GM12878 (cell line): Measurements from ENCODE around the gene ABHD17A. TPM values are rescaled to one million over a fixed set of nuclear protein-coding genes. Genes with fewer than 3 reads are reported as not detected.

ENCODE experiments used
- ATAC-seq: fragments of 200-7000 bp; cut with Tn5 transposase; 3 replicates; pipeline ENCODE4 v1.9.1; 2020; ENCODE audit warnings: mild to moderate bottlenecking, moderate library complexity
- BruUV-seq: library from RNA; stranded (reverse); fragments of 400-500 nt; replicated peaks from 2 replicates; lab custom pipeline; 2021; lab: Mats Ljungman, UMichigan
- CTCF ChIA-PET: fragments of 300-600 bp; sonication (Branson Sonifier 250); formaldehyde crosslinking; extraction: SDS; loops from one replicate; lab custom pipeline; 2021; ENCODE audit warnings: inconsistent platforms; lab: Yijun Ruan, JAX
- POLR2A ChIA-PET: fragments of 350-600 bp; formaldehyde crosslinking; extraction: SDS; loops from one replicate; lab custom pipeline; 2021; ENCODE audit warnings: inconsistent platforms; lab: Charles Lee
- RAD21 ChIA-PET: fragments of 300-600 bp; sonication (Branson Sonifier 250); formaldehyde crosslinking; loops from one replicate; lab custom pipeline; 2023; ENCODE audit warnings: antibody characterized with exemption; ENCODE audit not compliant: unreplicated experiment; lab: Charles Lee
- SMC1A ChIA-PET: fragments of 300-600 bp; sonication (Branson Sonifier 250); formaldehyde crosslinking; loops from one replicate; lab custom pipeline; 2023; ENCODE audit not compliant: unreplicated experiment, uncharacterized antibody; lab: Charles Lee
- DNase-seq: peaks from one replicate; pipeline ENCODE4 v3.0.0-alpha.2; 2011; ENCODE audit warnings: low read depth, low spot score
- FAIRE-seq: peaks from 3 replicates; lab custom pipeline; 2011; peaks lifted over from hg19 to GRCh38; lab: Jason Lieb, UNC
- H2AFZ ChIP-seq: 2 replicates; pipeline ENCODE4 v1.6.0; 2011; ENCODE audit warnings: low read depth, low read length, control low read depth; ENCODE audit not compliant: control insufficient read depth
- H3K27ac ChIP-seq: 2 replicates; pipeline ENCODE4 v1.5.1; 2011; ENCODE audit warnings: control low read depth; ENCODE audit not compliant: control insufficient read depth, insufficient read depth
- H3K27me3 ChIP-seq, 2 experiments: replicated peaks in 1 of 2; 2 replicates each; pipeline versions ENCODE4 v1.6.0 to v1.6.1; 2011; ENCODE audit warnings: low read length in 1 of 2; ENCODE audit not compliant: control insufficient read depth in 2 of 2, insufficient read depth in 2 of 2
- H3K36me3 ChIP-seq, 2 experiments: 2 replicates each; pipeline ENCODE4 v1.5.1; 2011; ENCODE audit warnings: low read length in 1 of 2; ENCODE audit not compliant: control insufficient read depth in 2 of 2, insufficient read depth in 2 of 2
- H3K4me1 ChIP-seq: 2 replicates; pipeline ENCODE4 v1.6.1; 2011; ENCODE audit warnings: mild to moderate bottlenecking, low read length, moderate library complexity, mixed read lengths; ENCODE audit not compliant: control insufficient read depth, insufficient read depth
- H3K4me2 ChIP-seq: 2 replicates; pipeline ENCODE4 v1.6.0; 2011; ENCODE audit warnings: control low read depth; ENCODE audit not compliant: control insufficient read depth, insufficient read depth
- H3K4me3 ChIP-seq: fragments of 200-600 bp; sonication (generic); 2 replicates; pipeline ENCODE4 v1.5.1; 2016
- H3K79me2 ChIP-seq: 2 replicates; pipeline ENCODE4 v1.6.0; 2011; ENCODE audit warnings: low read length; ENCODE audit not compliant: control insufficient read depth, insufficient read depth
- H3K9ac ChIP-seq: 2 replicates; pipeline ENCODE4 v1.8.0; 2011; ENCODE audit warnings: low read length, control low read depth, mixed read lengths; ENCODE audit not compliant: control insufficient read depth, insufficient read depth
- H3K9me3 ChIP-seq: replicated peaks from 3 replicates; pipeline ENCODE4 v1.5.1; 2011; ENCODE audit warnings: mild to moderate bottlenecking, low read length; ENCODE audit not compliant: control insufficient read depth, insufficient read depth
- H4K20me1 ChIP-seq: 2 replicates; pipeline ENCODE4 v1.6.0; 2011; ENCODE audit not compliant: control insufficient read depth, insufficient read depth
- ASH2L ChIP-seq: fragments of 300-600, 200-600 bp; sonication (generic); IDR thresholded peaks from 2 replicates; pipeline ENCODE4 v1.6.1; 2017; ENCODE audit warnings: low read depth, mild to moderate bottlenecking, borderline replicate concordance
- BACH1 ChIP-seq: fragments of 450-650 bp; IDR thresholded peaks from 2 replicates; pipeline ENCODE4 v1.6.1; 2017; ENCODE audit warnings: mild to moderate bottlenecking, borderline replicate concordance
- CREB1 ChIP-seq: IDR thresholded peaks from 2 replicates; pipeline ENCODE4 v1.6.1; 2012; ENCODE audit warnings: low read depth, mild to moderate bottlenecking, inconsistent platforms
- ESRRA ChIP-seq: IDR thresholded peaks from 2 replicates; pipeline ENCODE4 v1.6.1; 2012; ENCODE audit warnings: mild to moderate bottlenecking, low read length, improper control_type of control experiment
- EZH2 ChIP-seq: IDR thresholded peaks from 2 replicates; pipeline ENCODE4 v1.6.1; 2012; ENCODE audit warnings: low read depth, mild to moderate bottlenecking, control low read depth, inconsistent platforms, low read length, borderline replicate concordance; ENCODE audit not compliant: control insufficient read depth
- FOXM1 ChIP-seq: IDR thresholded peaks from 2 replicates; pipeline ENCODE4 v1.6.1; 2012; ENCODE audit warnings: low read depth, mild to moderate bottlenecking, inconsistent platforms, low read length, moderate library complexity
- KLF5 ChIP-seq: fragments of 450-650 bp; IDR thresholded peaks from 2 replicates; pipeline ENCODE4 v1.6.1; 2014; ENCODE audit warnings: mild to moderate bottlenecking; ENCODE audit not compliant: partially characterized antibody
- MTA2 ChIP-seq: fragments of 450-650 bp; IDR thresholded peaks from 2 replicates; pipeline ENCODE4 v1.6.1; 2016; ENCODE audit warnings: low read depth, mild to moderate bottlenecking, moderate library complexity
- RBBP5 ChIP-seq: fragments of 200-600 bp; sonication (generic); conservative IDR thresholded peaks from 2 replicates; pipeline ENCODE4 v1.6.1; 2016
- RCOR1 ChIP-seq: conservative IDR thresholded peaks from 2 replicates; pipeline ENCODE4 v1.6.1; 2012; ENCODE audit warnings: low read depth, low read length, improper control_type of control experiment
- SMAD5 ChIP-seq: IDR thresholded peaks from 2 replicates; pipeline ENCODE4 v1.6.1; 2016; ENCODE audit warnings: antibody characterized with exemption, low read depth
- ZNF24 ChIP-seq: fragments of 450-650 bp; IDR thresholded peaks from 2 replicates; pipeline ENCODE4 v1.6.1; 2017; ENCODE audit warnings: antibody characterized with exemption, mild to moderate bottlenecking
- WGBS: methylation state at CpG from one replicate; pipeline ENCODE4 v1.1.6; 2016; ENCODE audit warnings: low lambda C conversion rate; ENCODE audit not compliant: insufficient replicate concordance, insufficient coverage; ENCODE audit errors: missing lambda C conversion rate; 5-methylcytosine and 5-hydroxymethylcytosine counted together
- in situ Hi-C: fragments of 300-500 bp; cut with MboI; formaldehyde crosslinking; loops from 9 replicates; pipeline ENCODE4 v1.14.3; 2018; ENCODE audit warnings: mixed read lengths
- intact Hi-C: fragments of 100-400 bp; cut with micrococcal nuclease; formaldehyde crosslinking; loops from one replicate; pipeline ENCODE4 v1.14.2; 2022; ENCODE audit not compliant: unreplicated experiment
- polyA plus RNA-seq, 11 experiments: library from polyadenylated mRNA; depleted of rRNA in 4 of 11; unstranded in 6 of 11; stranded (reverse) in 5 of 11; fragments of >200 nt; fragmentation: Nextera tagmentation in 4 of 11; fragmentation: Illumina TruSeq in 1 of 11; extraction: Ambion mirVana in 4 of 11; extraction: Trizol in 1 of 11; gene quantifications; 1 replicate in 1 of 11; 2 replicates in 10 of 11; pipeline versions ENCODE4 v1.2.1 to v1.2.3, GENCODE V29; 2011 to 2016; ENCODE audit warnings: inconsistent platforms in 2 of 11, missing spikeins in 2 of 11, low read depth in 1 of 11
- total RNA-seq, 4 experiments: library from RNA; depleted of rRNA in 3 of 4; stranded (reverse); fragments of >200 nt in 3 of 4; fragmentation: Illumina TruSeq in 1 of 4; extraction: Trizol in 1 of 4; gene quantifications; 2 replicates each; pipeline versions ENCODE4 v1.2.1 to v1.2.3, GENCODE V29; 2013 to 2021
- TF ChIP-seq, protein P1 (sequence below): fragments of 450-650 bp; formaldehyde crosslinking; IDR thresholded peaks from 2 replicates; pipeline ENCODE4 v1.4.0; 2022; ENCODE audit warnings: mild to moderate bottlenecking, moderate library complexity
- TF ChIP-seq, protein P2 (sequence below): fragments of 450-650 bp; conservative IDR thresholded peaks from 2 replicates; pipeline ENCODE4 v1.6.1; 2017; ENCODE audit warnings: mild to moderate bottlenecking, moderate library complexity
- TF ChIP-seq, protein P3 (sequence below): fragments of 450-650 bp; IDR thresholded peaks from 2 replicates; pipeline ENCODE4 v1.6.1; 2018; ENCODE audit warnings: borderline replicate concordance, mild to moderate bottlenecking; ENCODE audit not compliant: partially characterized antibody

The ABHD17A gene
- total and polyA plus RNA-seq, 10 of the 15 experiments (the other 5 are each of a cell fraction or from before 2014, with no cell fraction given) = 0.13 to 126 (median 28.8) TPM; not detected in 1

DNA sequence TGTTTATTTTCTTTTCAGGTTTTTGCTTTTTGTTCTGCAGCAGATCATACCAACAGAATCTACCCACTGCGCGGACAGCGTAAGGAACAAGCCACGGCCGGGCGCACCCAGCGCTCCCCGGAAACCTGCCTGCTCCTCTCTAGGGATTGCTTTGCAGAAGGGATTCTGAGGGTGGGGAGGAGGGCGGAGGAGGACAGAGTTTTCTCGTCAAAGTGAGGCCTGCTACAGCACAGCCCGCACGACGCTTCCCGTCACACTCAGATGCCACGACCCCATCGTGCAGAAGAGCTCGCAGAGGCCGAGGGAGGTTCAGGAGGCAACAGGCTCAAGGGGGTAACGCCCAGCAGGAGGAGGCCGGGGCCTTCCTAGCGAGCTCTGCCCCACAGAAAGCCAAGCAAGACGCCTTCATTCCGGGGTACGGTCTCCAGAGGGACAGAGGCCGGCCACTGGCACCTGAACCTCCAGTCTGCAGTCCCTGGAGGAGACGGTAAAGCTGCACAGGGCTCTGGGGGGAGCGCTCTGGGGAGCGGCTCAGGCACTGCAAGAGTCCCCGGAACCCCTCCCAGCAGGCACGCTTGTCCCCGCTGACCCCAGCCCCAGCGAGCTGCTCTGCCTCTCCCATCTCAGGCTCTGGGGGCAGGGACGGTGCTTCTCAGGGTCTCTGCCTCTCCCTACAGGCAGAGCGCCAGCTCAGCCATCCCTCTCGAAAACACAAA is 43.9 kb downstream of the ABHD17A start:
- Histone ChIP-seq H2AFZ (no peak overlapping the region), H3K9ac (no peak overlapping the region), H3K27me3 (no peaks in the 10 kb centered on the region), H3K4me1 (peaks cover 7% of the 10 kb centered on the region), H3K4me2 (no peak overlapping the region), H3K36me3 (peaks cover 0 to 5% of the 10 kb centered on the region in 2 experiments; a peak in 3 of 4 replicates), H4K20me1 (peaks cover 8% of the 10 kb centered on the region), H3K4me3 (no peak overlapping the region), H3K9me3 (no peaks in the 10 kb centered on the region), H3K79me2 (peaks cover 58% of the 10 kb centered on the region), H3K27ac (no peak overlapping the region)
- SMC1A ChIA-PET = no interaction called here
- ATAC-seq (no peak), DNase-seq (no peak), FAIRE-seq (no peak)
- 95% methylated on average over 33 of the region's 35 CpGs for WGBS
- intact Hi-C loops (no loop called here), in situ Hi-C loops (no loop called here)
- CTCF ChIA-PET = interaction anchor here (0.7 to 1.2 kb wide), 2 partner anchors 15 to 295 kb away, joined by 3 to 4 read pairs; no protein-coding TSS in a partner anchor
- RAD21 ChIA-PET = interaction anchor here (0.6 kb wide), 1 partner anchor 14 kb away, joined by 3 read pairs; no protein-coding TSS in a partner anchor
- POLR2A ChIA-PET = no interaction called here
- BruUV-seq = no TSS peak
- TF ChIP-seq BACH1 = no peak
- no peak for TF ChIP-seq FOXM1
- TF ChIP-seq ASH2L = no peak
- no peak for TF ChIP-seq ESRRA
- TF ChIP-seq, protein P1, sequence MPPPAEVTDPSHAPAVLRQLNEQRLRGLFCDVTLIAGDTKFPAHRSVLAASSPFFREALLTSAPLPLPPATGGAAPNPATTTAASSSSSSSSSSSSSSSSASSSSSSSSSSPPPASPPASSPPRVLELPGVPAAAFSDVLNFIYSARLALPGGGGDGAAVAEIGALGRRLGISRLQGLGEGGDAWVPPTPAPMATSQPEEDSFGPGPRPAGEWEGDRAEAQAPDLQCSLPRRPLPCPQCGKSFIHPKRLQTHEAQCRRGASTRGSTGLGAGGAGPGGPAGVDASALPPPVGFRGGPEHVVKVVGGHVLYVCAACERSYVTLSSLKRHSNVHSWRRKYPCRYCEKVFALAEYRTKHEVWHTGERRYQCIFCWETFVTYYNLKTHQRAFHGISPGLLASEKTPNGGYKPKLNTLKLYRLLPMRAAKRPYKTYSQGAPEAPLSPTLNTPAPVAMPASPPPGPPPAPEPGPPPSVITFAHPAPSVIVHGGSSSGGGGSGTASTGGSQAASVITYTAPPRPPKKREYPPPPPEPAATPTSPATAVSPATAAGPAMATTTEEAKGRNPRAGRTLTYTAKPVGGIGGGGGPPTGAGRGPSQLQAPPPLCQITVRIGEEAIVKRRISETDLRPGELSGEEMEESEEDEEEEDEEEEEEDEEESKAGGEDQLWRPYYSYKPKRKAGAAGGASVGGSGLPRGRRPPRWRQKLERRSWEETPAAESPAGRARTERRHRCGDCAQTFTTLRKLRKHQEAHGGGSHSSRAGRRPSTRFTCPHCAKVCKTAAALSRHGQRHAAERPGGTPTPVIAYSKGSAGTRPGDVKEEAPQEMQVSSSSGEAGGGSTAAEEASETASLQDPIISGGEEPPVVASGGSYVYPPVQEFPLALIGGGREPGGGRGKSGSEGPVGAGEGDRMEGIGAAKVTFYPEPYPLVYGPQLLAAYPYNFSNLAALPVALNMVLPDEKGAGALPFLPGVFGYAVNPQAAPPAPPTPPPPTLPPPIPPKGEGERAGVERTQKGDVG = no peak
- TF ChIP-seq MTA2 = no peak
- no peak for TF ChIP-seq RBBP5
- no peak for TF ChIP-seq SMAD5
- no peak for TF ChIP-seq CREB1
- TF ChIP-seq, protein P2, sequence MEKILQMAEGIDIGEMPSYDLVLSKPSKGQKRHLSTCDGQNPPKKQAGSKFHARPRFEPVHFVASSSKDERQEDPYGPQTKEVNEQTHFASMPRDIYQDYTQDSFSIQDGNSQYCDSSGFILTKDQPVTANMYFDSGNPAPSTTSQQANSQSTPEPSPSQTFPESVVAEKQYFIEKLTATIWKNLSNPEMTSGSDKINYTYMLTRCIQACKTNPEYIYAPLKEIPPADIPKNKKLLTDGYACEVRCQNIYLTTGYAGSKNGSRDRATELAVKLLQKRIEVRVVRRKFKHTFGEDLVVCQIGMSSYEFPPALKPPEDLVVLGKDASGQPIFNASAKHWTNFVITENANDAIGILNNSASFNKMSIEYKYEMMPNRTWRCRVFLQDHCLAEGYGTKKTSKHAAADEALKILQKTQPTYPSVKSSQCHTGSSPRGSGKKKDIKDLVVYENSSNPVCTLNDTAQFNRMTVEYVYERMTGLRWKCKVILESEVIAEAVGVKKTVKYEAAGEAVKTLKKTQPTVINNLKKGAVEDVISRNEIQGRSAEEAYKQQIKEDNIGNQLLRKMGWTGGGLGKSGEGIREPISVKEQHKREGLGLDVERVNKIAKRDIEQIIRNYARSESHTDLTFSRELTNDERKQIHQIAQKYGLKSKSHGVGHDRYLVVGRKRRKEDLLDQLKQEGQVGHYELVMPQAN = no peak
- no peak for TF ChIP-seq KLF5
- TF ChIP-seq EZH2 = no peak
- TF ChIP-seq, protein P3, sequence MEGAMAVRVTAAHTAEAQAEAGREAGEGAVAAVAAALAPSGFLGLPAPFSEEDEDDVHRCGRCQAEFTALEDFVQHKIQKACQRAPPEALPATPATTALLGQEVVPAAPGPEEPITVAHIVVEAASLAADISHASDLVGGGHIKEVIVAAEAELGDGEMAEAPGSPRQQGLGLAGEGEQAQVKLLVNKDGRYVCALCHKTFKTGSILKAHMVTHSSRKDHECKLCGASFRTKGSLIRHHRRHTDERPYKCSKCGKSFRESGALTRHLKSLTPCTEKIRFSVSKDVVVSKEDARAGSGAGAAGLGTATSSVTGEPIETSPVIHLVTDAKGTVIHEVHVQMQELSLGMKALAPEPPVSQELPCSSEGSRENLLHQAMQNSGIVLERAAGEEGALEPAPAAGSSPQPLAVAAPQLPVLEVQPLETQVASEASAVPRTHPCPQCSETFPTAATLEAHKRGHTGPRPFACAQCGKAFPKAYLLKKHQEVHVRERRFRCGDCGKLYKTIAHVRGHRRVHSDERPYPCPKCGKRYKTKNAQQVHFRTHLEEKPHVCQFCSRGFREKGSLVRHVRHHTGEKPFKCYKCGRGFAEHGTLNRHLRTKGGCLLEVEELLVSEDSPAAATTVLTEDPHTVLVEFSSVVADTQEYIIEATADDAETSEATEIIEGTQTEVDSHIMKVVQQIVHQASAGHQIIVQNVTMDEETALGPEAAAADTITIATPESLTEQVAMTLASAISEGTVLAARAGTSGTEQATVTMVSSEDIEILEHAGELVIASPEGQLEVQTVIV = no peak
- no peak for TF ChIP-seq RCOR1
- TF ChIP-seq ZNF24 = no peak
